Pancreas (tissue), 10 donors: ENCODE data around the gene SPATC1L. TPM values are rescaled to one million over a fixed set of nuclear protein-coding genes. Genes with fewer than 3 reads are reported as not detected.
A peak's percentile ranks its signal among the peaks of the same experiment; 100 is the strongest.

Experiments
- ATAC-seq, 4 donors: fragments of 200-7000 bp; cut with Tn5 transposase; one replicate each; pipeline versions ENCODE4 v1.8.0 to v1.9.1; 2020; ENCODE audit warnings: mild to moderate bottlenecking in 4 of 4, moderate library complexity in 4 of 4
- DNase-seq, 6 donors: peaks; one replicate each; pipeline ENCODE4 v3.0.0-alpha.2; 2020
- FAIRE-seq: peaks from 2 replicates; lab custom pipeline; 2012; peaks lifted over from hg19 to GRCh38; lab: Jason Lieb, UNC
- H3K27ac ChIP-seq, 4 donors: fragments of 200-600 bp; sonication (generic); 1 replicate in 3 of 4; 2 replicates in 1 of 4; pipeline versions ENCODE4 v1.5.0 to v1.8.0; 2020
- H3K27me3 ChIP-seq, 4 donors: fragments of 200-600 bp; one replicate each; pipeline ENCODE4 v1.8.0; 2021
- H3K36me3 ChIP-seq, 3 donors: fragments of 200-600 bp; sonication (generic) in 1 of 3; one replicate each; pipeline versions ENCODE4 v1.5.0 to v1.8.0; 2020 to 2021
- H3K4me1 ChIP-seq, 3 donors: fragments of 200-600 bp; one replicate each; pipeline ENCODE4 v1.8.0; 2021
- H3K4me3 ChIP-seq, 4 donors: fragments of 200-600 bp; sonication (generic) in 2 of 4; one replicate each; pipeline versions ENCODE4 v1.5.0 to v1.8.0; 2020 to 2021
- H3K9me3 ChIP-seq, 4 donors: fragments of 200-600 bp; one replicate each; pipeline ENCODE4 v1.8.0; 2021
- CTCF ChIP-seq, 4 donors: fragments of 200-600 bp; sonication (generic) in 3 of 4; IDR thresholded peaks; one replicate each; pipeline versions ENCODE4 v1.5.0 to v1.8.0; 2021; ENCODE audit warnings: antibody characterized with exemption in 4 of 4
- WGBS, 2 donors: extraction: QIAGEN DNeasy Blood & Tissue Kit; methylation state at CpG; one replicate each; pipeline ENCODE4 v1.1.7; 2013; 5-methylcytosine and 5-hydroxymethylcytosine counted together
- intact Hi-C, 3 donors: fragments of 100-400 bp; cut with DNase I; formaldehyde crosslinking; loops; one replicate each; pipeline versions ENCODE4 v1.11.1 to v1.14.2; 2022
- polyA plus RNA-seq, 2 donors: library from polyadenylated mRNA; stranded (reverse); fragments of 200-250 nt; gene quantifications; one replicate each; pipeline ENCODE4 v1.2.3, GENCODE V29; 2013
- total RNA-seq, 6 donors: library from RNA; stranded (reverse); fragmentation: NEBNext Ultra II Directional in 4 of 6; extraction: Animal tissue kit (Norgen Biotek cat#: 25700) in 4 of 6; gene quantifications; one replicate each; pipeline versions ENCODE4 v1.2.1 to v1.2.4, GENCODE V29; 2021 to 2023
- donor health status: healthy with polysubstance abuse.
- donor health status: DM: no; HTN: no; CAD: no; lungs with moderate emphysema.
- donor health status: DM: no; HTN: no; CAD: no.
- donor health status: control.
- donor health status: control.
- donor health status: Bipolar disorder and iron deficiency.
- donor health status: DM: yes; HTN: yes; CAD: no.
- donor health status: DM: no; HTN: no; CAD: no.
- donor health status: DM: no; HTN: no; CAD: no.
- donor health status: DM: yes; HTN: yes; CAD: no.

The SPATC1L gene
- total and polyA plus RNA-seq, 8 donors = 3.1 to 26.9 (median 6.5) TPM

- WGBS, 2 donors = 55 to 83% methylated on average over 4 of the region's 4 CpGs
- intact Hi-C loops = no loop called here
- H3K36me3 ChIP-seq = no peaks in the 10 kb centered on the region
- DNase-seq (peak in 4 of 6 donors; percentile 10 to 41 (median 28)), FAIRE-seq (no peak), ATAC-seq (no peak)
- no peak for TF ChIP-seq CTCF (IDR thresholded peaks at IDR 0.05)
- no peaks in the 10 kb centered on the region for H3K27me3 ChIP-seq
- no peaks in the 10 kb centered on the region for H3K4me1 ChIP-seq
- no peaks in the 10 kb centered on the region for H3K9me3 ChIP-seq
- H3K27ac ChIP-seq = no peak overlapping the region
- H3K4me3 ChIP-seq = no peak overlapping the region
These were observed 69.3 kb downstream of the SPATC1L start for GRCh38 chr21:46114963-46115362.

DNA sequence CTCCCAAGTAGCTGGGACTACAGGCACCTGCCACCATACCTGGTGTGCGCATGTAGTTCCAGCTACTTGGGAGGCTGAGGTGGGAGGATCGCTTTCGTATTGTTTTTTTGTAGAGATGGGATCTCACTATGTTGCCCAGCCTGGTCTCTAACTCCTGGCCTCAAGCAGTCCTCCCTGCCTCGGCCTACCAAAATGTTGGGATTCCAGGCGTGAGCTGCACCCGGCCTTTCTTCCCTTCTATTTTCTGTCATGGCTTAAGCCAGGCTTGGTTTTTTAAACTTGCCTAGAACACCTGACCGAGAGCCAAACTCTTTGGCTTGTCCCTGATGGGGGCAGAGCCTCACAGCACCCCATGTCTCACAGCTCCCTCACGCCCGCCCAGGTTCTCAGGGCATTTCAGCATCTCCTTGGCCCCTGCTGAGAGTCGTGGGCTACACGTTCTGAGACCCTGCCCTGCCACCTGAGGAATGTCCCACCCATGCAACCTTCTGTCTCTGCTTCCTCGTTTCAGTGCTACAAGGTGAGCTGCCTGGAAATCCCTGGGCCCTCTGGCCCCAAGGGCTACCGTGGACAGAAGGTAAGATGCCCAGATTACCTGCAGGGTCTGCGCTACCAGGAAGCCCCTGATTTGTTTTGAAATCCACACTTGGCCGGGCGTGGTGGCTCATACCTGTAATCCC lies 70.6 kb downstream of the SPATC1L start:
- ATAC-seq (no peak), DNase-seq (peak in 1 of 6 donors; percentile 10), FAIRE-seq (no peak)
- TF ChIP-seq CTCF (IDR thresholded peaks at IDR 0.05) = no peak
- Histone ChIP-seq H3K27me3 (no peaks in the 10 kb centered on the region), H3K4me3 (no peak overlapping the region), H3K36me3 (no peaks in the 10 kb centered on the region), H3K27ac (no peak overlapping the region), H3K9me3 (no peaks in the 10 kb centered on the region), H3K4me1 (no peaks in the 10 kb centered on the region)
- 76 to 87% methylated on average over 16 of the region's 16 CpGs for WGBS, 2 donors
- intact Hi-C loops = no loop called here

- 77 to 91% methylated on average over 20 of the region's 20 CpGs for WGBS, 2 donors
- H3K4me1 ChIP-seq = no peaks in the 10 kb centered on the region
- FAIRE-seq (no peak), DNase-seq (peak in 3 of 6 donors; percentile 0 to 34 (median 8)), ATAC-seq (no peak)
- no peak overlapping the region for H3K4me3 ChIP-seq
- no peak overlapping the region for H3K27ac ChIP-seq
- no peaks in the 10 kb centered on the region for H3K27me3 ChIP-seq
- intact Hi-C loops = no loop called here
- H3K9me3 ChIP-seq = no peaks in the 10 kb centered on the region
- TF ChIP-seq CTCF (IDR thresholded peaks at IDR 0.05) = no peak
- H3K36me3 ChIP-seq = no peaks in the 10 kb centered on the region
These were observed 71.5 kb downstream of the SPATC1L start for GRCh38 chr21:46112725-46113215.

DNA sequence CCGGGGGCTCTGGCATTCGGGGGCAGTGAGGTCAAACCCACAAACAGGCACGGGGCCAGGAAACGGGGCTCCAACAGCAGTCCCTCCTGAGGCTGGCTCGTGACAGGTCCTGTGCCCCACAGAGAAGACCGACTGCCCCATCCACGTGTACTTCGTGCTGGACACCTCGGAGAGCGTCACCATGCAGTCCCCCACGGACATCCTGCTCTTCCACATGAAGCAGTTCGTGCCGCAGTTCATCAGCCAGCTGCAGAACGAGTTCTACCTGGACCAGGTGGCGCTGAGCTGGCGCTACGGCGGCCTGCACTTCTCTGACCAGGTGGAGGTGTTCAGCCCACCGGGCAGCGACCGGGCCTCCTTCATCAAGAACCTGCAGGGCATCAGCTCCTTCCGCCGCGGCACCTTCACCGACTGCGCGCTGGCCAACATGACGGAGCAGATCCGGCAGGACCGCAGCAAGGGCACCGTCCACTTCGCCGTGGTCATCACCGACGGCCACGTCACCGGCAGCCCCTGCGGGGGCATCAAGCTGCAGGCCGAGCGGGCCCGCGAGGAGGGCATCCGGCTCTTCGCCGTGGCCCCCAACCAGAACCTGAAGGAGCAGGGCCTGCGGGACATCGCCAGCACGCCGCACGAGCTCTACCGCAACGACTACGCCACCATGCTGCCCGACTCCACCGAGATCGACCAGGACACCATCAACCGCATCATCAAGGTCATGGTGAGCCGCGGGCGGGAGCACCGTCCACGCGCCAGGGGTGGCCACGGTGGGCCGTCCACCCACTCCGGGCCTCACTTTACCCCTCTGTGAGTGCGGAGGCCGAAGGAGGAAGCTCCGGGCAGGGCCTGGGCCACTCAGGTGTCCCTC lies 72.2 kb downstream of the SPATC1L start:
- Histone ChIP-seq H3K4me1 (no peaks in the 10 kb centered on the region), H3K27me3 (no peaks in the 10 kb centered on the region), H3K36me3 (no peaks in the 10 kb centered on the region), H3K4me3 (no peak overlapping the region), H3K27ac (no peak overlapping the region), H3K9me3 (no peaks in the 10 kb centered on the region)
- DNase-seq (peak in 5 of 6 donors; percentile 1 to 62 (median 33)), FAIRE-seq (no peak), ATAC-seq (no peak)
- intact Hi-C loops = no loop called here
- WGBS, 2 donors = 84 to 91% methylated on average over 69 of the region's 69 CpGs
- no peak for TF ChIP-seq CTCF (IDR thresholded peaks at IDR 0.05)
